GM18858 (cell line): ENCODE results near the gene LINGO4.

Experiments
- ATAC-seq: cut with Tn5 transposase; IDR thresholded peaks from one replicate; pipeline ENCODE4 v1.9.1; 2021; ENCODE audit not compliant: unreplicated experiment

Gene LINGO4

GRCh38 chr1:151835596-151835995 is 30.4 kb upstream of the LINGO4 start:
- ATAC-seq, result no peak

GRCh38 chr1:151834239-151834638 is 29.0 kb upstream of the LINGO4 start:
- ATAC-seq, result no peak

GRCh38 chr1:151833172-151833900 is 28.1 kb upstream of the LINGO4 start:
- ATAC-seq, result no peak

- no peak for ATAC-seq
Measured at GRCh38 chr1:151832318-151832980, 27.2 kb upstream of the LINGO4 start.

- ATAC-seq, result no peak
Measured at GRCh38 chr1:151831605-151832004, 26.4 kb upstream of the LINGO4 start, which contains the start of gene RORC. RORC (minus strand) TSS chr1:151831802; CDS start chr1:151831764, 38 bp downstream.

GRCh38 chr1:151831256-151831591 is 26.0 kb upstream of the LINGO4 start:
- ATAC-seq, result no peak

- no peak for ATAC-seq
Measured at GRCh38 chr1:151830055-151830454, 24.8 kb upstream of the LINGO4 start.

GRCh38 chr1:151829352-151830046 is 24.3 kb upstream of the LINGO4 start:
- no peak for ATAC-seq

- ATAC-seq, result no peak
Measured at GRCh38 chr1:151828921-151829320, 23.7 kb upstream of the LINGO4 start.

GRCh38 chr1:151827853-151828252 is 22.6 kb upstream of the LINGO4 start:
- ATAC-seq, result no peak

- ATAC-seq, result no peak
Measured at GRCh38 chr1:151825751-151826660, 20.8 kb upstream of the LINGO4 start.

- no peak for ATAC-seq
Measured at GRCh38 chr1:151825204-151825603, 20.0 kb upstream of the LINGO4 start.

- no peak for ATAC-seq
Measured at GRCh38 chr1:151823175-151823574, 18.0 kb upstream of the LINGO4 start.

GRCh38 chr1:151822404-151822803 is 17.2 kb upstream of the LINGO4 start:
- ATAC-seq, result no peak

- ATAC-seq, result no peak
Measured at GRCh38 chr1:151820940-151821339, 15.7 kb upstream of the LINGO4 start.

GRCh38 chr1:151819976-151820623 is 14.9 kb upstream of the LINGO4 start:
- no peak for ATAC-seq

- no peak for ATAC-seq
Measured at GRCh38 chr1:151819227-151819835, 14.1 kb upstream of the LINGO4 start.

GRCh38 chr1:151817353-151817730 is 12.1 kb upstream of the LINGO4 start:
- ATAC-seq, result no peak

- no peak for ATAC-seq
Measured at GRCh38 chr1:151816548-151817352, 11.5 kb upstream of the LINGO4 start.
